Mesenchymal stem cell (in vitro differentiated cells and primary cell): Measurements from ENCODE around the gene CELA3B.
A peak's percentile ranks its signal among the peaks of the same experiment; 100 is the strongest.

Experiments used
- DNase-seq: peaks from one replicate; pipeline ENCODE4 v3.0.0-alpha.2; 2013
- H2AFZ ChIP-seq: one replicate; pipeline ENCODE4 v1.6.1; 2013; ENCODE audit warnings: low read depth, mild to moderate bottlenecking, control low read depth, inconsistent platforms, low read length, moderate library complexity
- H2AK5ac ChIP-seq: 2 replicates; pipeline ENCODE4 v1.6.1; 2013; ENCODE audit warnings: low read length, moderate library complexity, mild to moderate bottlenecking, inconsistent platforms; ENCODE audit not compliant: severe bottlenecking
- H2BK120ac ChIP-seq: one replicate; pipeline ENCODE4 v1.6.1; 2013; ENCODE audit warnings: low read depth, mild to moderate bottlenecking, inconsistent platforms, low read length, moderate library complexity
- H2BK12ac ChIP-seq, 2 experiments: one replicate each; pipeline ENCODE4 v1.6.1; 2013; ENCODE audit warnings: inconsistent platforms in 2 of 2, low read length in 2 of 2, mild to moderate bottlenecking in 2 of 2, moderate library complexity in 2 of 2, control low read depth in 1 of 2
- H2BK15ac ChIP-seq: one replicate; pipeline ENCODE4 v1.6.1; 2013; ENCODE audit warnings: mild to moderate bottlenecking, low read depth, inconsistent platforms; ENCODE audit not compliant: poor library complexity, severe bottlenecking
- H2BK5ac ChIP-seq: 2 replicates; pipeline ENCODE4 v1.6.1; 2013; ENCODE audit warnings: low read depth, mild to moderate bottlenecking, low read length, control low read depth, inconsistent platforms; ENCODE audit not compliant: poor library complexity, severe bottlenecking
- H3K14ac ChIP-seq, 2 experiments: one replicate each; pipeline ENCODE4 v1.6.1; 2013; ENCODE audit warnings: inconsistent platforms in 2 of 2, low read length in 2 of 2, control low read depth in 1 of 2, mild to moderate bottlenecking in 1 of 2, moderate library complexity in 1 of 2
- H3K18ac ChIP-seq, 2 experiments: one replicate each; pipeline ENCODE4 v1.6.1; 2013; ENCODE audit warnings: inconsistent platforms in 2 of 2, low read length in 2 of 2, control low read depth in 1 of 2, low read depth in 1 of 2, mild to moderate bottlenecking in 1 of 2
- H3K23ac ChIP-seq, 2 experiments: one replicate each; pipeline ENCODE4 v1.6.1; 2013; ENCODE audit warnings: inconsistent platforms in 2 of 2, low read length in 2 of 2, mild to moderate bottlenecking in 2 of 2, moderate library complexity in 2 of 2, control low read depth in 1 of 2
- H3K27ac ChIP-seq: 2 replicates; pipeline ENCODE4 v1.5.1; 2013; ENCODE audit warnings: mild to moderate bottlenecking, moderate library complexity, low read length, control low read depth, inconsistent platforms; ENCODE audit not compliant: poor library complexity, severe bottlenecking
- H3K27me3 ChIP-seq, 2 experiments: 2 replicates each; pipeline versions ENCODE4 v1.6.1 to v1.7.0; 2013; ENCODE audit warnings: low read length in 2 of 2, mild to moderate bottlenecking in 2 of 2, moderate library complexity in 2 of 2, control low read depth in 1 of 2, inconsistent platforms in 1 of 2; ENCODE audit not compliant: control insufficient read depth in 1 of 2, insufficient read depth in 1 of 2
- H3K36me3 ChIP-seq, 2 experiments: 2 replicates each; pipeline versions ENCODE4 v1.6.1 to v1.7.0; 2013; ENCODE audit warnings: low read length in 2 of 2, control low read depth in 1 of 2, inconsistent platforms in 1 of 2, low read depth in 1 of 2, mild to moderate bottlenecking in 1 of 2; ENCODE audit not compliant: insufficient read depth in 2 of 2, control insufficient read depth in 1 of 2
- H3K4ac ChIP-seq, 2 experiments: one replicate each; pipeline ENCODE4 v1.6.1; 2013; ENCODE audit warnings: inconsistent platforms in 2 of 2, low read length in 2 of 2, mild to moderate bottlenecking in 2 of 2, moderate library complexity in 2 of 2, control low read depth in 1 of 2, low read depth in 1 of 2
- H3K4me1 ChIP-seq: 2 replicates; pipeline ENCODE4 v1.6.1; 2013; ENCODE audit warnings: low read depth, low read length, control low read depth; ENCODE audit not compliant: control insufficient read depth, insufficient read depth
- H3K4me2 ChIP-seq: 2 replicates; pipeline ENCODE4 v1.6.1; 2013; ENCODE audit warnings: low read length, mild to moderate bottlenecking, inconsistent platforms; ENCODE audit not compliant: poor library complexity, severe bottlenecking
- H3K4me3 ChIP-seq, 2 experiments: 2 replicates each; pipeline versions ENCODE4 v1.5.1 to v1.7.0; 2013; ENCODE audit warnings: low read length in 2 of 2, mild to moderate bottlenecking in 2 of 2, control low read depth in 1 of 2, low read depth in 1 of 2; ENCODE audit not compliant: insufficient read depth in 1 of 2
- H3K79me1 ChIP-seq: replicated peaks from 2 replicates; pipeline ENCODE4 v1.6.1; 2013; ENCODE audit warnings: mild to moderate bottlenecking, control low read depth, low read length, inconsistent platforms; ENCODE audit not compliant: poor library complexity, severe bottlenecking
- H3K9ac ChIP-seq: 2 replicates; pipeline ENCODE4 v1.7.0; 2013; ENCODE audit warnings: mild to moderate bottlenecking, low read length, moderate library complexity
- H3K9me3 ChIP-seq: 2 replicates; pipeline ENCODE4 v1.7.0; 2013; ENCODE audit warnings: mild to moderate bottlenecking, low read length; ENCODE audit not compliant: control insufficient read depth
- H4K8ac ChIP-seq: one replicate; pipeline ENCODE4 v1.6.1; 2013; ENCODE audit warnings: inconsistent platforms, mild to moderate bottlenecking, low read length, moderate library complexity
- H4K91ac ChIP-seq: one replicate; pipeline ENCODE4 v1.6.1; 2013; ENCODE audit warnings: mild to moderate bottlenecking, low read length, inconsistent platforms
- WGBS: methylation state at CpG from one replicate; pipeline ENCODE4 v1.1.7; 2013; ENCODE audit warnings: mixed read lengths; 5-methylcytosine and 5-hydroxymethylcytosine counted together

The CELA3B gene

DNA sequence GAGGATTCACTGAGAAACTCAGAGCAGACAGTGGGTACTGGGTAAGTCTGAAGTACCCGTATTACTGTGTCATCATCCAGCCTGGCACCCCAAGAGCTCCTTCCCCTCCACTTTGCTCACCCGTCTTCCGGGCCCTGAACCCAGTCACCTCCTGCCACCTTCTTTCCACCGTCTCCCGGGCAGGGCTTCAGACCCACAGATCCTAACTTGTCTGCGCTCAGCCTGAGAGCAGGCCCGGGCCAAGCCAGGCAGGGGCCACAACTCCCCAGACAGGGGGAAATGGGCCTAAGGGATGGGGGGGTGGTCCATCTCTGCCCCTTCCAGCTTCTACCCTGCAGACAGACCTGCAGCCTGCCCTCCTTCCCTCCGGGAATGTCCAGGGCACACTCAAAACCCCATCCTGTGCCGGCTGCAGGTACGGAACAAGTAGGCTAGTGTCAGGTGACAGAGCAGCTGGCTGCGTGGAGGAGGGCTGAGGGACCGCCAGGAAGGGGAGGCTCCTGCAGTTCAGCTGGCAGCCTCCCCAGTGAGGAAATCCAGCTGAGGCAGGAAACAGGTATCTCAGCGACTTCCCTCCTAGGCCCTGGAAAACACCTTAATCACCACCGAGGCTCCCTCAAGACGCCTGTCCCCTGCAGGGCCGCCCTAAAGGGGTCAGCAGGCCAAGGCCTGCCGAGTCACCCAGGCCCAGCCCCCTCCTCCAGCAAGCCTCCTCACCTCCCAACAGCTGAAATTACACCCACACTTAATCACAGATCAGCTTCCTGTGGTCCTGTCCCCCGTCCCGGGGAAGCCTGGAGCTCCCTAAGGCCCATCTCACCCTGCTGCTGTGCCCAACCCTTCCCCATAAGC lies 43.2 kb upstream of the CELA3B start:
- no peak overlapping the region for H2AFZ ChIP-seq
- peak overlapping the region; percentile 66 for H2BK120ac ChIP-seq
- no peaks in the 10 kb centered on the region for H3K9me3 ChIP-seq
- H2AK5ac ChIP-seq: peak overlapping the region; percentile 95
- H3K14ac ChIP-seq: peak overlapping the region in 1 of 2 experiments; percentile 72
- 53% methylated on average over 16 of the region's 19 CpGs for WGBS
- peak overlapping the region; percentile 94 for H3K9ac ChIP-seq
- H3K36me3 ChIP-seq: peaks cover 7 to 20% of the 10 kb centered on the region in 2 experiments
- H4K91ac ChIP-seq: peak overlapping the region; percentile 96
- DNase-seq: no peak
- H3K4ac ChIP-seq: peak overlapping the region in 1 of 2 experiments; percentile 77
- H2BK5ac ChIP-seq: peak overlapping the region; percentile 61
- peak overlapping the region; percentile 90 for H4K8ac ChIP-seq
- H3K4me2 ChIP-seq: peak overlapping the region; percentile 19
- peak overlapping the region; percentile 83 for H2BK15ac ChIP-seq
- peak overlapping the region; percentile 81 to 87 for H3K18ac ChIP-seq
- no peaks in the 10 kb centered on the region for H3K27me3 ChIP-seq
- no peaks in the 10 kb centered on the region for H3K79me1 ChIP-seq
- H3K4me3 ChIP-seq: peak overlapping the region; percentile 27 to 68
- H3K4me1 ChIP-seq: peaks cover 66% of the 10 kb centered on the region
- peak overlapping the region; percentile 99 for H3K27ac ChIP-seq
- H3K23ac ChIP-seq: no peak overlapping the region
- peak overlapping the region; percentile 75 to 88 for H2BK12ac ChIP-seq

DNA sequence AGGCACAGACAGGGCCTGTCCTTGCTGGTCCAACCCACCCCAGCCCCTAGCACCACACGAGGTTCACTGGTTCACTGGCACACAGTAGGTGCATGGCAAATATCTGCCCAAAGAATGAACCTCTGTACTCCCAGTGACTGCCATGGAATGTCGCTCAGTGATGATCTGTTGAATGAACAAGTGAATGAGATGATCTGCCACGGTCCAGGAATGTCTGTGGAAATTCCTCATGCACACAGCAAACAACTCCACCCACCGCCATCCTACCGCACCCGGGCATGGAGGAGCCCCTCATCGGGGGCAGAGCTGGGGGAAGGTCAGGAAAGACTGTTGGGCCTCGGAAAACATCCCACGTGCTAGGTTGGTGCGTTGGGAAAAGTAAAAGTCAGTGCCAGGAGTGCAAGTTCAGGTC lies 41.4 kb upstream of the CELA3B start:
- no peaks in the 10 kb centered on the region for H3K9me3 ChIP-seq
- H2BK12ac ChIP-seq: peak overlapping the region in 1 of 2 experiments; percentile 74
- H3K4me1 ChIP-seq: peaks cover 68% of the 10 kb centered on the region
- H2BK120ac ChIP-seq: no peak overlapping the region
- H4K91ac ChIP-seq: peak overlapping the region; percentile 55
- H2AFZ ChIP-seq: no peak overlapping the region
- no peaks in the 10 kb centered on the region for H3K27me3 ChIP-seq
- H3K4me3 ChIP-seq: peak overlapping the region; percentile 83 to 97
- peak overlapping the region; percentile 79 for H3K27ac ChIP-seq
- no peak overlapping the region for H3K23ac ChIP-seq
- peak overlapping the region; percentile 94 for H3K9ac ChIP-seq
- DNase-seq: peak; percentile 42
- H2AK5ac ChIP-seq: peak overlapping the region; percentile 92
- peaks cover 2 to 9% of the 10 kb centered on the region in 2 experiments for H3K36me3 ChIP-seq
- H3K79me1 ChIP-seq: no peaks in the 10 kb centered on the region
- H2BK5ac ChIP-seq: peak overlapping the region; percentile 53
- no peak overlapping the region for H4K8ac ChIP-seq
- H3K14ac ChIP-seq: peak overlapping the region in 1 of 2 experiments; percentile 45
- peak overlapping the region; percentile 90 for H3K4me2 ChIP-seq
- peak overlapping the region; percentile 52 to 68 for H3K18ac ChIP-seq
- WGBS: 51% methylated on average over 10 of the region's 10 CpGs
- peak overlapping the region in 1 of 2 experiments; percentile 84 for H3K4ac ChIP-seq
- peak overlapping the region; percentile 12 for H2BK15ac ChIP-seq

- DNase-seq: peak; percentile 35
- H2BK15ac ChIP-seq: no peak overlapping the region
These were observed 40.9 kb upstream of the CELA3B start for GRCh38 chr1:21935891-21936365.

More at GRCh38 chr1:21935891-21936365, 40.9 kb upstream of the CELA3B start:
- peak overlapping the region; percentile 52 to 91 for H3K18ac ChIP-seq
- peak overlapping the region in 1 of 2 experiments; percentile 74 for H2BK12ac ChIP-seq
- peak overlapping the region; percentile 45 for H2BK5ac ChIP-seq
- no peaks in the 10 kb centered on the region for H3K9me3 ChIP-seq
- peak overlapping the region; percentile 73 for H4K91ac ChIP-seq
- 21% methylated on average over 7 of the region's 8 CpGs for WGBS
- H3K27me3 ChIP-seq: no peaks in the 10 kb centered on the region
- peak overlapping the region in 1 of 2 experiments; percentile 89 for H3K14ac ChIP-seq
- peak overlapping the region in 1 of 2 experiments; percentile 46 for H3K23ac ChIP-seq
- H4K8ac ChIP-seq: peak overlapping the region; percentile 93
- H3K79me1 ChIP-seq: no peaks in the 10 kb centered on the region
- peaks cover 65% of the 10 kb centered on the region for H3K4me1 ChIP-seq
- H3K4me3 ChIP-seq: peak overlapping the region; percentile 83 to 97
- H3K9ac ChIP-seq: peak overlapping the region; percentile 94
- H3K27ac ChIP-seq: peak overlapping the region; percentile 79
- H3K4ac ChIP-seq: peak overlapping the region; percentile 79 to 87
- H2BK120ac ChIP-seq: peak overlapping the region; percentile 6
- peak overlapping the region; percentile 19 for H2AFZ ChIP-seq
- H3K36me3 ChIP-seq: peaks cover 2 to 9% of the 10 kb centered on the region in 2 experiments
- peak overlapping the region; percentile 90 for H3K4me2 ChIP-seq
- peak overlapping the region; percentile 84 for H2AK5ac ChIP-seq
